HuH-7.5 (cell line): ENCODE measurements around the gene FHIT.

Experiments used
- DNase-seq: peaks from one replicate; pipeline ENCODE4 v3.0.0; 2011; ENCODE audit warnings: low spot score

The FHIT gene

GRCh38 chr3:59877263-59878037 is 1373.8 kb downstream of the FHIT start:
- no peak for DNase-seq

- DNase-seq = no peak
Observed at GRCh38 chr3:59876533-59877062, 1374.7 kb downstream of the FHIT start.

GRCh38 chr3:59873576-59874230 is 1377.5 kb downstream of the FHIT start:
- no peak for DNase-seq

GRCh38 chr3:59872128-59872527 is 1379.1 kb downstream of the FHIT start:
- DNase-seq = no peak

- DNase-seq = no peak
Observed at GRCh38 chr3:59867185-59868002, 1383.9 kb downstream of the FHIT start.

- no peak for DNase-seq
Observed at GRCh38 chr3:59866076-59866475, 1385.2 kb downstream of the FHIT start.

GRCh38 chr3:59865351-59865750 is 1385.9 kb downstream of the FHIT start:
- DNase-seq = no peak

- DNase-seq = no peak
Observed at GRCh38 chr3:59862686-59863085, 1388.6 kb downstream of the FHIT start.

- no peak for DNase-seq
Observed at GRCh38 chr3:59857589-59858346, 1393.5 kb downstream of the FHIT start.

- no peak for DNase-seq
Observed at GRCh38 chr3:59856934-59857460, 1394.3 kb downstream of the FHIT start.

GRCh38 chr3:59854061-59854709 is 1397.1 kb downstream of the FHIT start:
- DNase-seq = no peak

- no peak for DNase-seq
Observed at GRCh38 chr3:59850417-59850816, 1400.8 kb downstream of the FHIT start.

- no peak for DNase-seq
Observed at GRCh38 chr3:59845386-59845785, 1405.9 kb downstream of the FHIT start.

- DNase-seq = no peak
Observed at GRCh38 chr3:59843821-59844220, 1407.4 kb downstream of the FHIT start.

GRCh38 chr3:59839810-59840515 is 1411.3 kb downstream of the FHIT start:
- no peak for DNase-seq

- no peak for DNase-seq
Observed at GRCh38 chr3:59839283-59839682, 1412.0 kb downstream of the FHIT start.

- no peak for DNase-seq
Observed at GRCh38 chr3:59836531-59836930, 1414.7 kb downstream of the FHIT start.

GRCh38 chr3:59832702-59833101 is 1418.5 kb downstream of the FHIT start:
- DNase-seq = no peak

GRCh38 chr3:59832241-59832640 is 1419.0 kb downstream of the FHIT start:
- no peak for DNase-seq

- no peak for DNase-seq
Observed at GRCh38 chr3:59831394-59831793, 1419.9 kb downstream of the FHIT start.
